GM12891 (cell line): ENCODE measurements around the gene RPP25L.

Source experiments
- DNase-seq: peaks from one replicate; pipeline ENCODE4 v3.0.0; 2011; ENCODE audit warnings: low spot score; ENCODE audit not compliant: insufficient read length
- FAIRE-seq: peaks from 2 replicates; lab custom pipeline; 2011; peaks lifted over from hg19 to GRCh38; lab: Jason Lieb, UNC
- PAX5 ChIP-seq: IDR thresholded peaks from 2 replicates; pipeline ENCODE4 v1.6.1; 2011; ENCODE audit warnings: low read length, moderate library complexity, mild to moderate bottlenecking; ENCODE audit not compliant: insufficient read depth, severe bottlenecking
- POLR2A ChIP-seq: IDR thresholded peaks from 2 replicates; pipeline ENCODE4 v1.6.1; 2011; ENCODE audit warnings: low read depth, low read length, control low read depth
- POLR2AphosphoS5 ChIP-seq: IDR thresholded peaks from 2 replicates; pipeline ENCODE4 v1.6.1; 2011; ENCODE audit warnings: low read depth, low read length, control low read depth
- POU2F2 ChIP-seq: IDR thresholded peaks from 2 replicates; pipeline ENCODE4 v1.6.1; 2011; ENCODE audit warnings: low read depth, mild to moderate bottlenecking, control low read depth, low read length, moderate library complexity
- SPI1 ChIP-seq: IDR thresholded peaks from 2 replicates; pipeline ENCODE4 v1.6.1; 2011; ENCODE audit warnings: low read depth, low read length, control low read depth
- TAF1 ChIP-seq: IDR thresholded peaks from 2 replicates; pipeline ENCODE4 v1.6.1; 2011; ENCODE audit warnings: low read depth, low read length, control low read depth

RPP25L gene

DNA sequence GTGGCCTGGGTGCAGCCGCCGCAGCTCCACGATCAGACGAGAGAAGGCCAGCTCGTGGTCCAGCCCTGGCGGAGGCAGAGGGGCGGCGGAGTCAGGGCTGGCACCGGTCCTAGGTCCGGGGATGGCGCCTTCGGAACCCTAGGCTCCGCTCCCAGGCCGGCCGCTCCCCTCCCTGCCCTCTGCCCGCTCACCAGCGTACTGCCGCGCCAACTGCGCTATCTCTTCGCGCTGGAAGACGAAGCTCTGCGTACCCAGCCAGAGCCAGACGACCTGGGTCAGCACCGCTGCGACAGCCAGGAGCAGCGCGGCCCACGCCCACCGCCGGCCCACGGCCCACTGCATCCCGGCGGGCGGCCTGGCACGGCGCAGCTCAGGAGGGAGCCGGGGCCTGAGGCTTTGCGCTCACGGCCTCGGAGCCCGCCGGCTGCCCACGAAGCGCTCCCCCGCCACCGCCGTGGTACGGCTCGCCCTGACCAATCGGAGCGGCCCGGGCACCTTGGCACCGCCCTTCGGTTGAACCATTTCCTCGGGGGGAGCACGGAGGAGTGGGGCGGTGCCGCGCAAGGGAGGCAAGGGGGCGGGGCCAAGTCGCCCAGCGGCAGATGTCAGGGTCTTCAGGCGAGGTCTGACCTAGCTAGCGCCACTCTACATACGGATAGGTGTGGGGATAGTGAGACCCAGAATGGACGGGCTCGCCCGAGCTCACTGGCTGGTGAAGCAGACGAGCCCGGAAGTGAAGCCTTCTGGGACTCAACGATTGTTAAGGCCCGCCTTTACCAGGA is 25.6 kb upstream of the RPP25L start, which contains the start of gene SIGMAR1:
SIGMAR1 (minus strand) TSS at position 432 of the 782 bp plus-strand sequence; CDS start at position 342, 90 bp downstream.
- TF ChIP-seq TAF1 (no peak), POLR2AphosphoS5 (peak; percentile 39; the same call in 1 of the 2 replicates), POLR2A (peak; percentile 47; the same call in 1 of the 2 replicates), POU2F2 (no peak), PAX5 (no peak)
- DNase-seq (peak; percentile 92), FAIRE-seq (peak; percentile 93)

DNA sequence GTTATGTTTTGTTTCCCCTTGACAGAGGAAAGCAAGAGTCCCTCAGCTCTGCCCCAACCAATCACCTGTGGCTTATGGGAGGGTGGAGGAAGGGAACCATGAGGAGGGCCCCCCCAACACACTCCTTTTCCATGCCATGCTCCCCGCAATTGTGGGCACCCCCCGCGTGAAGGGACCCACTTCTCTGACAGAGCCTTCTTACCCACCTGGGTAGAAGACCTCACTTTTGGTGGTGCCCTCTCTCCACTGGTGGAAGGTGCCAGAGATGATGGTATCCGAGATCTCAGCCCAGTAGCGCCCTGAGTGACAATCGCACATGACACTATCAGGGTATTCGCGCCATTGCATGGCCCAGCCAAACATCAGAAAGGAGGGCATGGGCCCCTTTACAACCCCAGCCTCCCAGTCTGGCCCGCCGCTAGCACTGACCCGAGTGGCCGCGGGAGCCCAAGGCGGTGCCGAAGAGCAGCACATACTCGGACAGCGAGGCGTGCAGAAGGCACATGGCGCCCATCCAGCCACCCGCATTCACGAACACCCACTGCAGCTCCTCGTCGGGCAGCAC is 25.0 kb upstream of the RPP25L start:
- DNase-seq (no peak), FAIRE-seq (no peak)
- TF ChIP-seq POLR2A = no peak
- no peak for TF ChIP-seq POU2F2
- TF ChIP-seq POLR2AphosphoS5 = no peak
- TF ChIP-seq TAF1 = no peak
- TF ChIP-seq PAX5 = no peak

DNA sequence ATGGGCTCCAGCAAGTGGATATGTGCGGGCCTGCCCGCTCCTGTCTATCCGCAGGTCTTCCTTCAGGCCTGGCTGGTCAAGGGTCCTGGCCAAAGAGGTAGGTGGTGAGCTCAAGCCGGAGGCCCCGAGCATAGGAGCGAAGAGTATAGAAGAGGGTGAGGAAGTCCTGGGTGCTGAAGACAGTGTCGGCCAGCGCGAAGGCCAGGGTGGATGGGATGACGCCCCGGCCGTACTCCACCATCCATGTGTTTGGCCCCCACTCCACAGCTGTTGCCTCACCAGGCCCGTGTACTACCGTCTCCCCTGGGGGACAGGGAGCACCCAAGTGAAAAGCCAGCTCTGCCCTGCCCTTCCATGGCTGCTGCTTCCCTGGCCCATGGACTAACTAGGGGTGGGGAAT is 23.7 kb upstream of the RPP25L start:
- TF ChIP-seq SPI1 (no peak), POLR2A (no peak), PAX5 (no peak), POU2F2 (no peak), TAF1 (no peak), POLR2AphosphoS5 (no peak)
- FAIRE-seq = no peak
- no peak for DNase-seq

- no peak for FAIRE-seq
- no peak for DNase-seq
- TF ChIP-seq SPI1 = no peak
- no peak for TF ChIP-seq PAX5
- TF ChIP-seq TAF1 = no peak
- TF ChIP-seq POLR2AphosphoS5 = no peak
- TF ChIP-seq POLR2A = no peak
- no peak for TF ChIP-seq POU2F2
Observed at GRCh38 chr9:34634551-34635248, 22.8 kb upstream of the RPP25L start.

DNA sequence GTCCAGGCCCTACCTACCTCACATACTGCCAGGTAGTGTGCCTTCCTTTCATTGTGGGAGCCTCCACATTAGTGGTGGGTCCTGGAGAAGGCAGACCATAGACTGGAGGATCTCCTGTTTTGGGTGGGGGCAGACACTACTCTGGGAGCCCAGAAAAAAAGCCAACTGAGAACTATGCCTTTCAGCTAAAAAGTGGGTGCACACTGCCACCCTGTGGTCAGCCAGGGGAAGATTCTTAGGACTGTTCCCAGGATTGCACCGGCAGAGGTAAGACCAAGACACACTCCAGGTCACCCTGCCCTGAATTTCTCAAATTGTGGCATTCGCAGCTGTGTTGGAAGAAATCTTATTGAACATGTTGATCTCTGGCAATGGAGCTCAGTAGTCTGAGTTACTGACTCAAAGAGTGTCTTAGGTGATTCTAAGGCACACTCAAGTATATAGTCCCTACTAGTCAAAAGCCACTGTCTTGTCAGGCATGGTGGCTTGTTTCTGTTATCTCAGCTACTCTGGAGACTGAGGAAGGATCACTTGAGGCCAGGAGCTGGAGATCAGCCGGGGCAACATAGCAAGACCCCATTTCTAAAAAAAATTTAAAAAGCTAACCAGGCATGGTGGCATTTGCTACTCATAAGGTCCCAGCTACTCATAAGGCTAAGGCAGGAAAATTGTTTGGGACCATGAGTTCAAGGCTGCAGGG is 22.1 kb upstream of the RPP25L start:
- FAIRE-seq = peak; percentile 90
- TF ChIP-seq TAF1 = no peak
- TF ChIP-seq POLR2A = no peak
- no peak for TF ChIP-seq POLR2AphosphoS5
- no peak for TF ChIP-seq SPI1
- no peak for TF ChIP-seq PAX5
- TF ChIP-seq POU2F2 = no peak

DNA sequence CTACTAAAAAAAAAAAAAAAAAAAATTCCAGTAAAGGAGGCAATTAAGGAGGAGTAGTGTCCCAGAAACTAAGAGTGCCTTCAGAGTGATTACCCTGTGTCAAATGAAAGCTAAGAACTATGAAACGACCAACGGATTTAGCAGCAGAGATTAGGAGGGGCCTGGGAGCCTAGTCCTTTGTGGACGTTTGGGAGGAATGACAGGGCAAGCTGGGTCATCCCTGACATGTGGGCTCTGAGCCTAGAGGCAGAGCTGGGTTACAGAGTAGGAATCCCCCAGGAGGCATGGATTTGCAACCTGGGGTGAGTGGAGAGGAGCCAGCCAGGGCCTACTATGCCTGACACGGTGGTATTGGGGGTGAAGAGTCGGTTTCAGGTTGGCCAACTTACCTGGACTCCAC is 21.3 kb upstream of the RPP25L start:
- TF ChIP-seq TAF1 (no peak), POU2F2 (no peak), POLR2A (no peak), SPI1 (no peak), PAX5 (no peak), POLR2AphosphoS5 (no peak)
- DNase-seq (no peak), FAIRE-seq (no peak)

More for the DNA sequence above, 22.1 kb upstream of the RPP25L start:
- no peak for DNase-seq

DNA sequence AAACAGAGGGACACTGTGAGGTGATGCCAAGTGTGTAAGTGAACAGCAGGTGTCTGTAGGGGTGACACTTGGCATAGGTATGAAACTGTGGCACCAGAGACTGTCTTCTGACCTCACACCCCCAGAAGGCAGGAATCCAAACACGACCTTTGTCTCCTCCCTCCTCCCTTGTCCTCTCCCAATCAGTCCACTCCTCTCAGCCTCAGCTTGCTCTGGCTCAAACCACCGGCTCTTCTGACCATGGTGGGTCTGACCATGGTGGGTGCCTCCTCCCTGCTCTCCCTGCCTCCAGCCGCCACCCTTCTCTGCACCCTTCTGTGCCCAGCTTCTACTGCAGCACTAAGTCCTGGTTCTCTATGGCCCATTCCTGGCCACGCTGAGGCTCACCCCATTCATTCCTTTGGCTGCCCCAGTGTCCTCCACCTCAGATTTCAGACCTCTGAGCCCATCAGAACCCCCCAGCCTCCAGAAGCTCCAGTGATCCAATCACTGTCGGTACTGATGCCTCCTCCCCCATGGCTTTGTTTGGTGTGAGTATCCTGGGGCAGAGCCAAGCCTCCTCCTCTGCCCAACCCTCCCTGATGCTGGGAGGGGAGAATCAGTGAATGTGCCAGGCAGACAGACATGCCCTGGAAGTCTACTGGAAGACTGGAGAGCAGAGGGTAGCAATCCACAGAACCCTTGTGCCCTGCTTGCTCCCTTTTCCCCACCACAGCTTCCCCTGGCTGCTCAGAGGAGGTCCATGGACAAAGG is 18.7 kb upstream of the RPP25L start:
- TF ChIP-seq TAF1 (no peak), POU2F2 (no peak), POLR2AphosphoS5 (no peak), SPI1 (no peak), POLR2A (no peak), PAX5 (no peak)
- FAIRE-seq = no peak
- DNase-seq = no peak

- FAIRE-seq (no peak), DNase-seq (no peak)
- no peak for TF ChIP-seq POLR2AphosphoS5
Observed at GRCh38 chr9:34629491-34629808, 17.6 kb upstream of the RPP25L start.

GRCh38 chr9:34628656-34629490 is 17.0 kb upstream of the RPP25L start, which contains the start of gene ARID3C:
Gene ARID3C, minus strand, starts transcription at chr9:34629066. Its CDS starts 1,052 bp downstream, at chr9:34628014.
- FAIRE-seq = peak; percentile 84

More at GRCh38 chr9:34628656-34629490, 17.0 kb upstream of the RPP25L start, which contains the start of gene ARID3C:
- TF ChIP-seq POU2F2 (no peak), POLR2AphosphoS5 (no peak), TAF1 (no peak), SPI1 (no peak), POLR2A (no peak), PAX5 (no peak)
- DNase-seq = no peak
